Activated naive CD8-positive, alpha-beta T cell treated with anti-CD3 and anti-CD28 coated beads, Interleukin-2, amount 10 ng/mL, durations not matched to agents 7 days and 5 days (primary cell): ENCODE results near the gene WTAP. TPM values are rescaled to one million over a fixed set of nuclear protein-coding genes. Genes with fewer than 3 reads are reported as not detected.
A peak's percentile ranks its signal among the peaks of the same experiment; 100 is the strongest.

Experiments
- ATAC-seq: fragments of 150-1000 bp; cut with Tn5 transposase; one replicate; pipeline ENCODE4 v1.10.0; 2021; ENCODE audit warnings: low read depth, moderate library complexity
- POLR2A ChIA-PET: fragments of 350-600 bp; sonication (Branson Sonifier 250); formaldehyde crosslinking; loops from one replicate; lab custom pipeline; 2021; ENCODE audit warnings: antibody characterized with exemption; lab: Charles Lee
- DNase-seq: peaks from one replicate; pipeline ENCODE4 v3.0.0; 2021
- H3K27ac Mint-ChIP-seq: one replicate; pipeline ENCODE4 v1.8.0; 2022; ENCODE audit warnings: mild to moderate bottlenecking, mixed read lengths
- H3K27me3 Mint-ChIP-seq: one replicate; pipeline ENCODE4 v1.8.0; 2022; ENCODE audit warnings: mild to moderate bottlenecking, moderate library complexity, mixed read lengths
- H3K36me3 Mint-ChIP-seq: one replicate; pipeline ENCODE4 v1.8.0; 2021; ENCODE audit warnings: mild to moderate bottlenecking, mixed read lengths
- H3K4me1 Mint-ChIP-seq: one replicate; pipeline ENCODE4 v1.8.0; 2021; ENCODE audit warnings: mixed read lengths
- H3K4me3 Mint-ChIP-seq: one replicate; pipeline ENCODE4 v1.8.0; 2022; ENCODE audit warnings: mild to moderate bottlenecking, moderate library complexity, mixed read lengths
- H3K9me3 Mint-ChIP-seq: one replicate; pipeline ENCODE4 v1.8.0; 2021; ENCODE audit warnings: mixed read lengths
- total RNA-seq, 2 experiments: library from RNA; stranded (reverse); gene quantifications; one replicate each; pipeline ENCODE4 v1.2.3, GENCODE V29; 2021

Gene WTAP
- total RNA-seq: 100 to 1,000 TPM; 127 to 129 TPM

- Mint-ChIP-seq H3K4me3 (peak within 1 kb of the TSS; percentile 94), H3K27me3 (no peaks in the 10 kb centered on the region), H3K36me3 (peaks cover 33% of the 10 kb centered on the region), H3K4me1 (peaks cover 32% of the 10 kb centered on the region), H3K27ac (peak within 1 kb of the TSS; percentile 98), H3K9me3 (peaks cover 4% of the 10 kb centered on the region)
- POLR2A ChIA-PET: interaction anchor here (0.9 to 5.4 kb wide), 19 partner anchors 8 to 736 kb away, joined by 3 to 89 read pairs (median 4); partner anchors contain the start of genes ACAT2, MRPL18, SOD2 and TAGAP
- ATAC-seq (peak; percentile 78), DNase-seq (peak; percentile 95)
These were observed at the start of gene WTAP for GRCh38 chr6:159726918-159727716. Gene WTAP (plus strand): TSS chr6:159727506. CDS start chr6:159736266, 8,760 bp downstream.

GRCh38 chr6:159677506-159678165 is 49.7 kb upstream of the WTAP start:
- Mint-ChIP-seq H3K27ac (no peak overlapping the region), H3K4me1 (peaks cover 6% of the 10 kb centered on the region), H3K36me3 (peaks cover 22% of the 10 kb centered on the region), H3K9me3 (peaks cover 4% of the 10 kb centered on the region), H3K4me3 (no peak overlapping the region), H3K27me3 (no peaks in the 10 kb centered on the region)
- DNase-seq (no peak), ATAC-seq (no peak)
- POLR2A ChIA-PET: no interaction called here

- Mint-ChIP-seq H3K36me3 (peaks cover 22% of the 10 kb centered on the region), H3K27ac (no peak overlapping the region), H3K27me3 (no peaks in the 10 kb centered on the region), H3K4me3 (no peak overlapping the region), H3K9me3 (peaks cover 4% of the 10 kb centered on the region), H3K4me1 (peaks cover 6% of the 10 kb centered on the region)
- POLR2A ChIA-PET: no interaction called here
- no peak for ATAC-seq
- no peak for DNase-seq
These were observed 48.7 kb upstream of the WTAP start for GRCh38 chr6:159678574-159678973.

- H3K4me1 Mint-ChIP-seq: peaks cover 6% of the 10 kb centered on the region
- peak overlapping the region; percentile 1 for H3K27ac Mint-ChIP-seq
- H3K27me3 Mint-ChIP-seq: no peaks in the 10 kb centered on the region
- ATAC-seq (no peak), DNase-seq (no peak)
- no peak overlapping the region for H3K4me3 Mint-ChIP-seq
- POLR2A ChIA-PET: no interaction called here
- H3K36me3 Mint-ChIP-seq: peaks cover 24% of the 10 kb centered on the region
- H3K9me3 Mint-ChIP-seq: peaks cover 4% of the 10 kb centered on the region
These were observed 47.9 kb upstream of the WTAP start for GRCh38 chr6:159679091-159680077.

GRCh38 chr6:159680104-159680503 is 47.2 kb upstream of the WTAP start:
- POLR2A ChIA-PET: no interaction called here
- Mint-ChIP-seq H3K4me3 (no peak overlapping the region), H3K27me3 (no peaks in the 10 kb centered on the region), H3K27ac (peak overlapping the region; percentile 1), H3K9me3 (peaks cover 3% of the 10 kb centered on the region), H3K36me3 (peaks cover 27% of the 10 kb centered on the region), H3K4me1 (peaks cover 6% of the 10 kb centered on the region)
- ATAC-seq (no peak), DNase-seq (no peak)

GRCh38 chr6:159681191-159681880 is 46.0 kb upstream of the WTAP start:
- H3K27me3 Mint-ChIP-seq: no peaks in the 10 kb centered on the region
- no peaks in the 10 kb centered on the region for H3K9me3 Mint-ChIP-seq
- H3K36me3 Mint-ChIP-seq: peaks cover 22% of the 10 kb centered on the region
- no peak for DNase-seq
- peaks cover 4% of the 10 kb centered on the region for H3K4me1 Mint-ChIP-seq
- H3K4me3 Mint-ChIP-seq: no peak overlapping the region
- POLR2A ChIA-PET: interaction anchor here (0.7 to 1.4 kb wide), 2 partner anchors 11 to 45 kb away, joined by 3 to 4 read pairs; partner anchors contain the start of gene WTAP
- no peak overlapping the region for H3K27ac Mint-ChIP-seq
- ATAC-seq: no peak

GRCh38 chr6:159682295-159682694 is 45.0 kb upstream of the WTAP start:
- Mint-ChIP-seq H3K4me3 (no peak overlapping the region), H3K9me3 (no peaks in the 10 kb centered on the region), H3K27ac (no peak overlapping the region), H3K4me1 (peaks cover 10% of the 10 kb centered on the region), H3K27me3 (no peaks in the 10 kb centered on the region), H3K36me3 (peaks cover 23% of the 10 kb centered on the region)
- POLR2A ChIA-PET: interaction anchor here (0.5 to 1.4 kb wide), 2 partner anchors 10 to 576 kb away, joined by 3 read pairs; no protein-coding TSS in a partner anchor
- DNase-seq (no peak), ATAC-seq (no peak)

- POLR2A ChIA-PET: interaction anchor here (0.5 kb wide), 1 partner anchor 577 kb away, joined by 3 read pairs; no protein-coding TSS in a partner anchor
- H3K27me3 Mint-ChIP-seq: no peaks in the 10 kb centered on the region
These were observed 44.5 kb upstream of the WTAP start for GRCh38 chr6:159682810-159683209.

GRCh38 chr6:159684013-159684304 is 43.3 kb upstream of the WTAP start:
- peaks cover 27% of the 10 kb centered on the region for H3K36me3 Mint-ChIP-seq
- H3K4me3 Mint-ChIP-seq: no peak overlapping the region
- peaks cover 21% of the 10 kb centered on the region for H3K4me1 Mint-ChIP-seq
- no peaks in the 10 kb centered on the region for H3K27me3 Mint-ChIP-seq
- no peak for DNase-seq
- ATAC-seq: no peak
- H3K9me3 Mint-ChIP-seq: no peaks in the 10 kb centered on the region
- POLR2A ChIA-PET: no interaction called here
- no peak overlapping the region for H3K27ac Mint-ChIP-seq

More at GRCh38 chr6:159682810-159683209, 44.5 kb upstream of the WTAP start:
- DNase-seq (no peak), ATAC-seq (no peak)
- Mint-ChIP-seq H3K36me3 (peaks cover 26% of the 10 kb centered on the region), H3K27ac (no peak overlapping the region), H3K9me3 (no peaks in the 10 kb centered on the region), H3K4me3 (no peak overlapping the region), H3K4me1 (peaks cover 13% of the 10 kb centered on the region)

- Mint-ChIP-seq H3K4me1 (peaks cover 23% of the 10 kb centered on the region), H3K27ac (no peak overlapping the region), H3K27me3 (no peaks in the 10 kb centered on the region), H3K9me3 (no peaks in the 10 kb centered on the region), H3K36me3 (peaks cover 27% of the 10 kb centered on the region), H3K4me3 (no peak overlapping the region)
- DNase-seq (no peak), ATAC-seq (no peak)
- POLR2A ChIA-PET: no interaction called here
These were observed 41.3 kb upstream of the WTAP start for GRCh38 chr6:159686040-159686439.

GRCh38 chr6:159686703-159687102 is 40.6 kb upstream of the WTAP start:
- DNase-seq (no peak), ATAC-seq (peak; percentile 38)
- H3K27me3 Mint-ChIP-seq: no peaks in the 10 kb centered on the region
- H3K4me1 Mint-ChIP-seq: peaks cover 28% of the 10 kb centered on the region
- no peak overlapping the region for H3K4me3 Mint-ChIP-seq
- H3K27ac Mint-ChIP-seq: no peak overlapping the region
- H3K36me3 Mint-ChIP-seq: peaks cover 31% of the 10 kb centered on the region
- no peaks in the 10 kb centered on the region for H3K9me3 Mint-ChIP-seq
- POLR2A ChIA-PET: no interaction called here

GRCh38 chr6:159687341-159687740 is 40.0 kb upstream of the WTAP start:
- DNase-seq (no peak), ATAC-seq (no peak)
- peaks cover 33% of the 10 kb centered on the region for H3K4me1 Mint-ChIP-seq
- H3K36me3 Mint-ChIP-seq: peaks cover 31% of the 10 kb centered on the region
- POLR2A ChIA-PET: no interaction called here
- H3K27ac Mint-ChIP-seq: no peak overlapping the region
- no peaks in the 10 kb centered on the region for H3K9me3 Mint-ChIP-seq
- no peaks in the 10 kb centered on the region for H3K27me3 Mint-ChIP-seq
- H3K4me3 Mint-ChIP-seq: no peak overlapping the region
